ENCODE measurements around the gene DGKB.
A peak's percentile ranks its signal among the peaks of the same experiment; 100 is the strongest.

DNA sequence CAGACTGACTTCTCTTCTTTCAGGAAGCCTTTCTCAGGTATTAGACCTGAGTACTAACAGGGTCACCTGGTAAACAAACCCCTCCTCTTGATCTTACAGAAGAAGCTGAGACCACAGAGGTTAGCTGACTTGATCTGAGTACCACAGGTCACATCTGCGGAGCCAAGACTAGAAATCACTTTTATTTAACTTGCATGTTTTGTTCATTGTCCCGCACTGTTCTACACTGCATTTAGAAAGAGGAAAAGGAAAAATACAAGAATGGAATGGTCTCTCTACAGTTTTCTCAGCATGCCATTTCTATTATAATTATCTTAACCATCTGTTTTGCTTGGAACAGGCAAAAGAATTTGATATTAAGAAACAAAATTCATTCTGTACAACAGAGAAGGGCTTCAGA lies 667.5 kb downstream of the DGKB start:
- peak; percentile 49 for TF ChIP-seq ISL1 (CRISPR knock-in tag; IDR thresholded peaks at IDR 0.05)
- no peak for TF ChIP-seq TOX (CRISPR knock-in tag; IDR thresholded peaks at IDR 0.05; ENCODE audit: borderline replicate concordance)
- no peak for TF ChIP-seq GLIS3 (CRISPR knock-in tag; IDR thresholded peaks at IDR 0.05)
- no peak for TF ChIP-seq CREB5 (CRISPR knock-in tag; IDR thresholded peaks at IDR 0.05; ENCODE audit: low read depth)
- TF ChIP-seq PATZ1 (CRISPR knock-in tag; IDR thresholded peaks at IDR 0.05; ENCODE audit: borderline replicate concordance), result no peak
- TF ChIP-seq ZNF8 (CRISPR knock-in tag; IDR thresholded peaks at IDR 0.05), result no peak
- TF ChIP-seq TSHZ2 (CRISPR knock-in tag; IDR thresholded peaks at IDR 0.05), result no peak
- TF ChIP-seq SNAI2 (CRISPR knock-in tag; IDR thresholded peaks at IDR 0.05), result no peak
- TF ChIP-seq, protein P1, sequence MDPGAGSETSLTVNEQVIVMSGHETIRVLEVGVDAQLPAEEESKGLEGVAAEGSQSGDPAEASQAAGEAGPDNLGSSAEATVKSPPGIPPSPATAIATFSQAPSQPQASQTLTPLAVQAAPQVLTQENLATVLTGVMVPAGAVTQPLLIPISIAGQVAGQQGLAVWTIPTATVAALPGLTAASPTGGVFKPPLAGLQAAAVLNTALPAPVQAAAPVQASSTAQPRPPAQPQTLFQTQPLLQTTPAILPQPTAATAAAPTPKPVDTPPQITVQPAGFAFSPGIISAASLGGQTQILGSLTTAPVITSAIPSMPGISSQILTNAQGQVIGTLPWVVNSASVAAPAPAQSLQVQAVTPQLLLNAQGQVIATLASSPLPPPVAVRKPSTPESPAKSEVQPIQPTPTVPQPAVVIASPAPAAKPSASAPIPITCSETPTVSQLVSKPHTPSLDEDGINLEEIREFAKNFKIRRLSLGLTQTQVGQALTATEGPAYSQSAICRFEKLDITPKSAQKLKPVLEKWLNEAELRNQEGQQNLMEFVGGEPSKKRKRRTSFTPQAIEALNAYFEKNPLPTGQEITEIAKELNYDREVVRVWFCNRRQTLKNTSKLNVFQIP (CRISPR knock-in tag; IDR thresholded peaks at IDR 0.05; ENCODE audit: borderline replicate concordance, low read depth), result no peak
- no peak for TF ChIP-seq ESRRG (CRISPR knock-in tag; IDR thresholded peaks at IDR 0.05)
- TF ChIP-seq ZFP3 (CRISPR knock-in tag; IDR thresholded peaks at IDR 0.05), result no peak

All from SK-N-SH treated with all-trans-retinoic acid at 6 μM for 48 hours (cell line).